Parathyroid adenoma (tissue), 2 donors: ENCODE data around the gene TP53TG3C.
"Not testable (repeated sequence)": the region's sequence is repeated elsewhere in the genome, so short reads cannot be mapped to it uniquely, and the experiment has no call there.

Experiments used
- H2AFZ ChIP-seq: fragments of 300-600 bp; sonication (generic); one replicate; pipeline ENCODE4 v1.7.0; 2017; ENCODE audit warnings: antibody characterized with exemption, mild to moderate bottlenecking
- H3K27ac ChIP-seq: fragments of 300-600 bp; sonication (generic); one replicate; pipeline ENCODE4 v1.7.0; 2017
- H3K27me3 ChIP-seq: fragments of 300-600 bp; sonication (generic); one replicate; pipeline ENCODE4 v1.7.0; 2017; ENCODE audit warnings: low read length; ENCODE audit not compliant: control insufficient read depth, insufficient read depth
- H3K36me3 ChIP-seq: fragments of 300-600 bp; sonication (generic); one replicate; pipeline ENCODE4 v1.7.0; 2017; ENCODE audit warnings: low read length; ENCODE audit not compliant: control insufficient read depth, insufficient read depth
- H3K4me1 ChIP-seq: fragments of 300-600 bp; sonication (generic); one replicate; pipeline ENCODE4 v1.7.0; 2017; ENCODE audit warnings: control low read depth
- H3K4me2 ChIP-seq: fragments of 300-600 bp; sonication (generic); one replicate; pipeline ENCODE4 v1.7.0; 2017; ENCODE audit warnings: low read length
- H3K4me3 ChIP-seq: fragments of 300-600 bp; sonication (generic); one replicate; pipeline ENCODE4 v1.7.0; 2017; ENCODE audit warnings: low read depth, low read length
- H3K79me2 ChIP-seq: fragments of 300-600 bp; sonication (generic); one replicate; pipeline ENCODE4 v1.7.0; 2017; ENCODE audit warnings: control low read depth
- H3K9ac ChIP-seq: fragments of 300-600 bp; sonication (generic); one replicate; pipeline ENCODE4 v1.7.0; 2017; ENCODE audit warnings: mild to moderate bottlenecking
- H3K9me3 ChIP-seq: fragments of 300-600 bp; sonication (generic); one replicate; pipeline ENCODE4 v1.7.0; 2017; ENCODE audit warnings: low read length; ENCODE audit not compliant: control insufficient read depth
- donor health status: primary hyperparathyroidism.

Gene TP53TG3C

GRCh38 chr16:33193926-33194325 lies at the start of gene TP53TG3C:
TP53TG3C (plus strand) TSS chr16:33194226; CDS start chr16:33194294, 68 bp downstream.
- not testable (repeated sequence) for H3K27ac ChIP-seq, H3K9ac ChIP-seq, H3K27me3 ChIP-seq, H3K4me3 ChIP-seq, H3K4me1 ChIP-seq, H3K79me2 ChIP-seq, H3K36me3 ChIP-seq, H3K9me3 ChIP-seq, H3K4me2 ChIP-seq, H2AFZ ChIP-seq
